AG10803 (cell line): ENCODE measurements around the gene GLTP.
A peak's percentile ranks its signal among the peaks of the same experiment; 100 is the strongest.

Experiments
- DNase-seq: peaks from one replicate; pipeline ENCODE4 v3.0.0; 2010; ENCODE audit warnings: low read depth
- H3K4me3 ChIP-seq: 2 replicates; pipeline ENCODE4 v1.5.1; 2011; ENCODE audit warnings: mild to moderate bottlenecking, low read length, control low read depth
- CTCF ChIP-seq: conservative IDR thresholded peaks from 2 replicates; pipeline ENCODE4 v1.5.1; 2011; ENCODE audit warnings: mild to moderate bottlenecking, low read length, control low read depth, inconsistent platforms

GLTP gene

GRCh38 chr12:109881752-109882151 lies 1.4 kb upstream of the GLTP start:
- no peak overlapping the region for H3K4me3 ChIP-seq
- TF ChIP-seq CTCF: no peak

DNA sequence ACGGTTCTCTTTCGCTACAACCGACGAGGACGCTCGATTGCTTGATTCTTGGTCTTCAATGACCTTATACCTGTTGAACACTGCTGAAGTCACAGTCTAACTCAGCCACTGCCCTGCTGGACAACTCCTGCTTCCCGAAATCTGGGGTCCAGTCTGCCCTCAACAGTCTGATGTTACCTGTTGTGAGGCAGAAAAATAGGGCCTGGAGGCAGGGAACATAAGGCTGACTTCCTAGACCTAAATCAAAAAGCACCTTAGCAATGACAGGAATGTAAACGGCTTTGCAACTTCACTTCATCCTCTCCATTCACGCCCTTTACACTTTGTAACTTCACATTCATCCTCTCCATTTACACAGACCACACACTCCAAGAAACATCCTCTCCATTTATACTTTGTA lies 597 bp upstream of the GLTP start:
- DNase-seq: no peak

More at GRCh38 chr12:109881752-109882151, 1.4 kb upstream of the GLTP start:
- no peak for DNase-seq

GRCh38 chr12:109879351-109880042 lies 844 bp downstream of the GLTP start:
- H3K4me3 ChIP-seq: peak overlapping the region; percentile 91
- DNase-seq: peak; percentile 34
- no peak for TF ChIP-seq CTCF

More for the DNA sequence above, 597 bp upstream of the GLTP start:
- TF ChIP-seq CTCF: no peak
- H3K4me3 ChIP-seq: peak overlapping the region; percentile 69

DNA sequence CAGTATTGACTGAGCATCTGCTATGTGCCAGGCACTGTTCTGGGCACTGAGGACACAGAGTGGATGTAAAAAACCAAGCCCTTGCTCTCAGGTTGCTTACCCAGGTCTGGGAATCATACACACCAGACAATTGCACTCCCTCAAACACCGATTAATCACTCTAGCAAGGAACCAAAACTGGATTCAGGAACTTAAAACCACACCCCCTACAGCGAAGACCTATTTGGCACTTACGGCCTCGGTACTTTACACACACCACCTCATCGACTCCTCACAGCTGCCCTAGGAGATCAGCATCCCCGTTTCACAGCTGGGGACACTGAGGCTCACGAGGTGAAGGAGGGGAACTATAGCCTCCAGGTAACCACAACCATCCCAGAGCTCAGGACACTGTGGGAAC lies 1.6 kb downstream of the GLTP start:
- no peak for DNase-seq
- no peak for TF ChIP-seq CTCF
- peak overlapping the region; percentile 91 for H3K4me3 ChIP-seq

DNA sequence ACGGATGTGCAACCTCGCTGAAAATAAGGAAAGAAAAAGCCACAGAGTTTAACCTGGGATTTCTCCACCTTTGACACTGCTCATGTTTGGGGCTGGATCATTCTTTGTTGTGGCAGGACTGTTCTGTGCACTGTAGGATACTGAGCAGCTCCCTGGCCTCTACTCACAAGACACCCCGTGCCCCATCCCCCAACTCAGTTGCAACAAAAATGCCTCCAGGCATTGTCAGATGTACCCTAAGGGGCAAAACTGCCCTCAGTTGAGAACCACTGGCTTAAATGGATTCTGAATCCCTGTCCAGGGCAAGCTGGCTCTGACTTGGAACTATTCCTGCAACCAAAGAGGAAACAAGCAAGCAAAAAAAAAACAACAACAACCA lies 2.1 kb downstream of the GLTP start:
- DNase-seq: no peak
- TF ChIP-seq CTCF: no peak
- H3K4me3 ChIP-seq: no peak overlapping the region; the same call in 1 of the 2 replicates

GRCh38 chr12:109877504-109878246 lies 2.7 kb downstream of the GLTP start:
- no peak for DNase-seq
- H3K4me3 ChIP-seq: no peak overlapping the region
- no peak for TF ChIP-seq CTCF

GRCh38 chr12:109876406-109876805 lies 3.9 kb downstream of the GLTP start:
- no peak for TF ChIP-seq CTCF
- no peak for DNase-seq
- H3K4me3 ChIP-seq: no peak overlapping the region
